ENCODE measurements around the gene PLA2G4E. TPM values are rescaled to one million over a fixed set of nuclear protein-coding genes. Genes with fewer than 3 reads are reported as not detected.
A peak's percentile ranks its signal among the peaks of the same experiment; 100 is the strongest.

Gene PLA2G4E
- total and polyA plus RNA-seq, 9 of the 15 experiments (the other 6 are each of a cell fraction or from before 2014, with no cell fraction given): 0.03 TPM; not detected in 8

- TF ChIP-seq SMARCA4 (IDR thresholded peaks at IDR 0.05) (0 out of 2 replicates have a peak, but pooled peaks have one; percentile 11), ATF3 (IDR thresholded peaks at IDR 0.05) (peak; percentile 49; the same call in 1 of the 2 replicates), ATF3 (CRISPR knock-in tag; conservative IDR thresholded peaks at IDR 0.05) (no peak), BACH1 (tag; IDR thresholded peaks at IDR 0.05) (0 out of 2 replicates have a peak, but pooled peaks have one; percentile 26), JUND (IDR thresholded peaks at IDR 0.05; ENCODE audit: borderline replicate concordance, low read depth, low read length) (peak; percentile 75; the same call in 1 of the 2 replicates), JUND (tag; IDR thresholded peaks at IDR 0.05; ENCODE audit: borderline replicate concordance, low read depth, low read length) (peak; percentile 58; the same call in 2 of the 3 replicates), NFIX (CRISPR knock-in tag; IDR thresholded peaks at IDR 0.05; ENCODE audit: low read depth) (no peak), RCOR1 (IDR thresholded peaks at IDR 0.05; ENCODE audit: borderline replicate concordance in 1 of 2, low read depth in 2 of 2, low read length in 2 of 2) (peak in 1 of 2 experiments; percentile 37; a peak in 1 of 4 replicates), JUN (IDR thresholded peaks at IDR 0.05; ENCODE audit: borderline replicate concordance, low read depth, low read length) (0 out of 2 replicates have a peak, but pooled peaks have one; percentile 8), JUN (CRISPR knock-in tag; IDR thresholded peaks at IDR 0.05; ENCODE audit: borderline replicate concordance) (no peak), MAFG (tag; conservative IDR thresholded peaks at IDR 0.05) (peak; percentile 97), MTF1 (CRISPR knock-in tag; IDR thresholded peaks at IDR 0.05; ENCODE audit: borderline replicate concordance) (no peak), MYC (IDR thresholded peaks at IDR 0.05; ENCODE audit: low read depth, low read length) (peak; percentile 56), MYC (CRISPR knock-in tag; IDR thresholded peaks at IDR 0.05; ENCODE audit: borderline replicate concordance, low read depth) (no peak), ZNF184 (CRISPR knock-in tag; IDR thresholded peaks at IDR 0.05) (no peak), SLC30A9 (CRISPR knock-in tag; IDR thresholded peaks at IDR 0.05) (no peak), ZNF316 (IDR thresholded peaks at IDR 0.05) (peak; percentile 99), MAFK (IDR thresholded peaks at IDR 0.05; ENCODE audit: low read length) (peak; percentile 94), CTBP1 (IDR thresholded peaks at IDR 0.05; ENCODE audit: borderline replicate concordance) (0 out of 2 replicates have a peak, but pooled peaks have one; percentile 17), KAT7 (CRISPR knock-in tag; IDR thresholded peaks at IDR 0.05; ENCODE audit: borderline replicate concordance) (peak; percentile 65; the same call in 1 of the 2 replicates), L3MBTL2 (IDR thresholded peaks at IDR 0.05) (peak; percentile 64), ETS1 (conservative IDR thresholded peaks at IDR 0.05; ENCODE audit: control insufficient read depth, low read depth, low read length) (no peak), DPF2 (IDR thresholded peaks at IDR 0.05) (0 out of 2 replicates have a peak, but pooled peaks have one; percentile 18), MAFF (IDR thresholded peaks at IDR 0.05; ENCODE audit: low read length) (peak; percentile 92)
- TF ChIP-seq, protein P1, sequence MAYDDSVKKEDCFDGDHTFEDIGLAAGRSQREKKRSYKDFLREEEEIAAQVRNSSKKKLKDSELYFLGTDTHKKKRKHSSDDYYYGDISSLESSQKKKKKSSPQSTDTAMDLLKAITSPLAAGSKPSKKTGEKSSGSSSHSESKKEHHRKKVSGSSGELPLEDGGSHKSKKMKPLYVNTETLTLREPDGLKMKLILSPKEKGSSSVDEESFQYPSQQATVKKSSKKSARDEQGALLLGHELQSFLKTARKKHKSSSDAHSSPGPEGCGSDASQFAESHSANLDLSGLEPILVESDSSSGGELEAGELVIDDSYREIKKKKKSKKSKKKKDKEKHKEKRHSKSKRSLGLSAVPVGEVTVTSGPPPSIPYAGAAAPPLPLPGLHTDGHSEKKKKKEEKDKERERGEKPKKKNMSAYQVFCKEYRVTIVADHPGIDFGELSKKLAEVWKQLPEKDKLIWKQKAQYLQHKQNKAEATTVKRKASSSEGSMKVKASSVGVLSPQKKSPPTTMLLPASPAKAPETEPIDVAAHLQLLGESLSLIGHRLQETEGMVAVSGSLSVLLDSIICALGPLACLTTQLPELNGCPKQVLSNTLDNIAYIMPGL (CRISPR knock-in tag; IDR thresholded peaks at IDR 0.05): no peak
Measured at GRCh38 chr15:41981371-41982132, 39.3 kb downstream of the PLA2G4E start (continued).
